GM18499 (cell line): ENCODE results near the gene SMIM5.
A peak's percentile ranks its signal among the peaks of the same experiment; 100 is the strongest.

Experiments used
- ATAC-seq: cut with Tn5 transposase; IDR thresholded peaks from one replicate; pipeline ENCODE4 v1.9.1; 2021; ENCODE audit warnings: moderate number of reproducible peaks; ENCODE audit not compliant: insufficient read depth, unreplicated experiment

The SMIM5 gene

DNA sequence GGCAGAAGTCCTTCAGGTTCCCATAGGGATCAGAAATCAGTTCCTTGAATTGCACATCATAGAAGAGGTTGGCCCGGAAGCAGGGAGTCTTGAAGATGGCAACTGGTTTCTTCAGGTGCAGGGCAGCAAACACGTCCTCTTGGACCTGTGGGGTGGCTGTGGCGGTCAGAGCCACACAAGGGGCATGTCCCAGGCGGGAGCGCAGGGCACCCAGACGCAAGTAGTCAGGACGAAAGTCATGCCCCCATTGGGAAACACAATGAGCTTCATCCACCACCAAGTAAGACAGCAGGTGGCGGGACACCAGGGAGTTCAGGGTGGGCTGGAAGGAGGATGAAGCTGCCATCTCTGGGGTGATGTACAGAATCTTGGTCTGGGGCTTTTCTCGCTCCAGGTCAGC, 29.3 kb downstream of the SMIM5 start:
- no peak for ATAC-seq

DNA sequence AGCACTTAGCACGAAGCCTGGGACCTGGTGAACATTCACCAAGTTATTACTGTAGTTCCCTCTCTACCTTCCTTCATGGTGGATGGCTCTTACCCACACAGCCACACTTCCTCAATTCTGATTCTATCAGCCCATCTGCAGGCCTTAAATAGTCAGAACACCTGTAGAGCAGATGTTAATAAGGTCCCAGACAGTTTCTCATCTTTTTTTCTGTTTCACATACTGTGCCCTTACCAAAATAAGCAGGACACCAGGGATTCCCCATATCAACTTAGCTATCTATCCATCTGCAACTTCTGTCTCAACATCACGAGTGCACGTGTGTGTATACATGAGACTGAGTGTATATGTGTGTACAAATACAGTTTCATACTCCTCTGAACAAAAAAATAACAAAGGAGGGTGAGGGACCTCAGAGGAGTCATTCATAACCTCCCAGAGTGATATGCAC, 30.9 kb downstream of the SMIM5 start:
- peak; percentile 53 for ATAC-seq

DNA sequence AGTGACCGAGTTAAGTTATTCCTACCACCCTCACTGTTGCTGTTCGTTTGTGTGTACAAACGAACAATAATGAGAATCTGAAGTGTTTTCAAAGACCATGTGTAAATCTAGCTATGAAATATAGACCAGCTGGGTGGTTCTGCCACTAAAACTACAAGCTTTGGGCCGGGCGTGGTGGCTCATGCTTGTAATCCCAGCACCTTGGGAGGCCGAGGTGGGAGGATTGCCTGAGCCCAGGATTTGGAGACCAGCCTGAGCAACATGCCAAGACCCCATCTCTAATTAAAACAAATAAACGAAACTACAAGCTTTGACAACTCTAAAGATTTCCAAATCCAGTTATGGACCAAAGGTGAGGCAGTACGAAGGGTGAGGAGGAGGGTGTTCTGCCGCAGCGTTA, 32.7 kb downstream of the SMIM5 start:
- ATAC-seq: no peak

DNA sequence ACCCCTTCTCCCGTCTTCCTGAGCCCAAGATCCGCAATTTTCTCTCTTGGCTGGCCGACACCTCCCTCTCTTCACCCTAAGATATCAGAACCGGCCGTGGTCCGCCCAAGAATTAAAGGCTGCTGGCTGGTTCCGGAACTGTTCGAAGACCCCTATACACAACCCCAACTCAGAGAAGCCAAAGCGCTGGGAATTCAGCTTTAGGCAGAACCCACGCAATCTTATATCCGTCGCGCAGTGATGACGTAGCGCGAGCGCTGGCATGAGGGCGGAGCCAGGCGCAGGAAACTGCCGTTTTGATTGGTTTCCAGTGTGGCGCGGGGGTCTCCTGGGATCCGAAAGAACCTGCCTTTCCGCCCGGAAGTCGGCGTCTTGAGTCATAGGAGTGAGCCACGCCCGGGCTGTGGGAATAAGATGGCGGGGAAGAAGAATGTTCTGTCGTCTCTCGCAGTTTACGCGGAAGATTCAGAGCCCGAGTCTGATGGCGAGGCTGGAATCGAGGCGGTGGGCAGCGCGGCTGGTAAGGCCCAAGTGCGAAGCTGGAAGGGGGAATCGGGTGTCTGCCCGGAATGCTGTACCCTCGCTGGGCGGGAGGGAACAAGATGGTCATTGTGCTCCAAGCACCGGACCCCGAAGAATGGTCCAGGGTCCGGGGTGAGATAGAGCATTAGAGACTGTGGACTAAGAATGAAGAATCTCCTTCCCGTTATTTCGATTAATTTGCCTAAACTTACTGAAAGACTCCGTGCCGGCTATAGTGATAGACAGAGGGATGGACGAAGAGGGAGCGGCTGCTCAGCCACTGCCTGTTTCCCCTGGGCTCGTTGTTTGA, 33.9 kb downstream of the SMIM5 start, which contains the start of the genes RECQL5 and SAP30BP:
Gene RECQL5, minus strand, starts transcription at position 196 of the 832 bp plus-strand sequence. CDS start 597 bp downstream, outside the sequence.
Gene SAP30BP, plus strand, starts transcription at position 380 of the 832 bp plus-strand sequence. Its CDS starts 35 bp downstream, at position 415.
- ATAC-seq: peak; percentile 33

DNA sequence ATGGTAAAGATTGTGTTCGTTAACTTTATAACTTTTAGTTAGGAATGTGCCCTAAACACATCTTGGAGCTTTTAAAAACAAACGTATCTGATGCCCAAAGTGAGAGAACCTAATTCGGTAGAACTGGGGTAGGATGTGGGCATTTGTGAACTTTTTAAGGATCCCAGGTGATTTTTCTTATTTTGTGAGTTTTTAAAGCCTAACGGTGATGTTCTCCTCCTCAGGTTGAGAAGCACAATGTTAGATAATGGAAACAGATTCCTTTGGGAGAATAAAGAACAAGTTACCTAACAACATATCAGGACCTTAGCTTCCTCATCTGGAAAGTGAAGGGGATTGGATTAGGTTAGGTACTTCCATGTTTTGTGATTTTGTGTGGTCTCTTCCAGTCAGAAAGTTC, 34.6 kb downstream of the SMIM5 start:
- ATAC-seq: no peak

DNA sequence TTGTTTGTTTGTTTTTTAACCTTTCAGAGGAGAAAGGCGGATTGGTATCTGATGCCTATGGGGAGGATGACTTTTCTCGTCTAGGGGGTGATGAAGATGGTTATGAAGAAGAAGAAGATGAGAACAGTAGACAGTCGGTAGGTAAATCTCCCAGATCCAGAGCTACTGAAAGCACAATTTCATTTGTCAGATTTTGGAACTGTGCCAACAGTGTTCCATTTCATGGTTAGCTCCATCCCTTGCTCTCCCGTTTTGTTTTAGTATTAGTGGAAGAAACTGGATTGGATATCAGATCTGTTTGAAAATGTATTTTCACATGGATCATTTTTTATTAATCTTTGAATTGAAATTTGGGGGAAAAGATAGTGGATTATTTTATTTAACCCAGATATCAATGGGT, 35.3 kb downstream of the SMIM5 start:
- ATAC-seq: no peak

DNA sequence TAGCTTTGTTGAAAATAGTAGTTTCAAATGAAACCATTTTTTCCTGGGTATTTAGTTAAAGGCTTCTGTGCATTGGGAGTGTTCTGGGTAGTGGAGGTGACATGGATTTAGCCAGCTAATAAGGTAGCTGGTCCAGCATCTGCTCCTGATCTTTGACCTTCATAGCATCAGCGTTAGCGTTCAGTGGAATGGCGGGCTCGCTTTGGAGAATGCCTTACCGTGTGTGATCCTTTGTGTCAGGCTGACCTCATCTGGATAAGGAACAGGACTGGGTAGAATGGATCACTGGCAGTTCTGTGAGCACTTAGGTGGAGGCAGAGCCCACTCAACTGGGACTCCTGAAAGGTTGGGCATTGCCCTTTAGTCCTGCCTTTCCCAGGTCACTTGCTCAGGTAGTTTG, 37.6 kb downstream of the SMIM5 start:
- ATAC-seq: no peak

DNA sequence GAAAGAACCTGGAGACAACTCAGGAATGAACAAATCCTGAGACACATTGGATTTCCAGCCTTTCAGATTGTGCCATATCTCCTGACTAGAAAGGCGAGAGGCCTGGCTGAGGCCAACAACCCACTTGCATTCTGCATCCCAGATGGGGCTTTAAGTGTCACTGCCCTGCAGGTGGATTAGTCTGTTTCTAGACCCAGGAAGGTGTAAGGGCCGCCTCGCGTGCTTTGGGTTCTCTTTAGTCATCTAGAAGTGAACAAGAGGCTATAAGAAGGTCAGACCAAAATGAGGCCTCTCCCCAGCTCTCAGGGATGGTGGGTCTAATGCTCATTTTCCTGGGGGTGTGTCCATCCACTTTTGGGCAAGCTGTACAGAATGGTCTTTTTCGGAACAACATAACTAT, 38.8 kb downstream of the SMIM5 start:
- ATAC-seq: no peak

DNA sequence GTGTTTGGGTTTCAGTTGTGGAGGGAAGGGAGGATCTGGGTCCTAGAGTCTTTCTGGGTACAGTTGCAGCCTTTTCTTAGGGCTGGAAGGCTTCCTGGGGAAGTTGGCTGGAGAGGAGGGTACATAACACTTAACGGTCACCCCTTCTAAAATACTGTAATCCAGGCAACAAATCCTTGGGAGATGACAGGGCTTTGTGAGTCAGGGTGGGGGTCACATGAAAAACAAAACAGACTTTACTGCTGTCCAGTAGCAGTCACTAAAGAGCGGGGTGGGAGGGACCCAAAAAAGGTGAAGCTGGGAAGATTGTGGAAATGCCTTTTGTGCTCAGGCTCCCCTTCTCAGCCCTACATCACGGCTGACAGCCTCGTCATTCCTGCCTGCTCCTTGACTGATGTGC, 40.3 kb downstream of the SMIM5 start:
- no peak for ATAC-seq

DNA sequence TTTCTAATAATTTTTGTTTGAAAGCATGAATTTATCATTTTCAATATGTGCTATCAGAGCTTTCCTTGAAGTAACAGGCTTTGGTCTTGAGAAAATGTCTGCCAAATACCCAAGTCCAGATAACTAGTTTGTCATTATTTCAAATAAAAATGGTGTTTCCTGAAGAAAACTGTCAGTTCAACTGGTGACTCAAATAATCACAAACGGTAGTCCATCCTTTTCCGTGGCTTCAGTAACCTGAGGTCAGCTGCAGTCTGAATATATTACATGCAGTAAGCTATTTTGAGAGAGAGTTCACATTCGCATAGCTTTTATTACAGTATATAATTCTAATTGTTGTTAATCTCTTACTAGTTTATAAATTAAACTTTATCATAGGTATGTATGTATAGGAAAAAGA, 43.2 kb downstream of the SMIM5 start:
- no peak for ATAC-seq

DNA sequence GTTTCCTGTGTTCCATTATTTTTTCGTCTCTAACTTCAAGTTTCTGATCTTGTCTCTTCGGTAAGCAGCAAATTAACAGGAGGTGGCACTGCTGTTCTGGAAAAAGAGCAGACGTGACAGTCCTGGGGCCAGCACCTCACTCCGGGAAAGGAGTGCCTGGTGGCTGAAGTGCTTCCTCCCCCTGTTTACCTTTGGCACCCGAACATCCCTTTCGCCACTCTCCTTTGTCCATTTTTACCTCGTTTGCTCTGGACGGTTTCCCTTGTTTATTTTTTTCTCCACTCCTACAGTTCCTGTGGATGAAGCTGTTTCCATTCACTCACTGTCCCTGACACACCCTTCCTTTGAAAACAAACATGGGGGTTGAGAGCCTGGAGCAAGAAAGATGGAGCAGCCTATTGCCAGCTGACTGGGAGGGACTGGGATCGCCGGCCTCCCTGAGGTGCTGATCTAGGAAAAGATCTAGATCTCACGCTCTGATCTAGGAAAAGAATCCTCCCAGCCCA, 46.5 kb downstream of the SMIM5 start:
- no peak for ATAC-seq

DNA sequence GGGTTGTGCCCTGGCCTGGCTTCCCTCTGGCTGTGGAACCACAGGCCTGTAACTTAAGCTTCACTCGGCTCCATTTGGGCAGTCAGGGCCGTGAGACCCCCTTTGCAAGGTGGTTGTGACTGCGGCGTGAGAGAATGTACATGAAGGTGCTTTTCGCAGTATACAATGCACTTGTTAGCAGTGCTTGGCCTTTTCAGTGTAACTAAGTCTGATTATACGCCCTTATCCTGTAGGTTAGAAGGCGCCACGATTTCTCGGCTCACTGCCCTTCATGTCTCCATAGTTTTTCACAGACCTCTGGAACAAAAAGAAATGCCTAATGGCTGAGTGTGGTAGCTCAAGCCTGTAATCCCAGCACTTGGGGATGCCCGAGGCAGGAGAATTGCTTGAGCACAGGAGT, 47.2 kb downstream of the SMIM5 start:
- no peak for ATAC-seq

DNA sequence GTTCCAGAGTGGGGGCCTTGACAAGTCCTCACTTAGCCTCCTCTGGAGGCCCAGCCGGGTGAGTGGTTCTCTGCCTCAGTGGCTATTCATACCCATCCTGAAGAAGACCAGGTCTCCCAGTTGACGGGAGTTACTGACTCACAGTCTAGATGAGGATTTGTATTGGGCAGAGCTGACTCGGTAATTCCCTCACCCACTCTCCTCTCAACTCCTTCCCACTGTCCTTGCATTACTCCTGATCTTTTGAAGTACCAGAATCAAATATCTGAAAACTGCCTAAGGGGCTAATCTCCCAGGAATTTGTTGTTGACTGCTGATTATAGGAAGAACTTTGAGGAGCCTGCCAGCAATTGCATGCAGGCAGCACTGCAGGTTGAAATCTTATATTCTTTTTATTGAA, 48.1 kb downstream of the SMIM5 start:
- no peak for ATAC-seq

DNA sequence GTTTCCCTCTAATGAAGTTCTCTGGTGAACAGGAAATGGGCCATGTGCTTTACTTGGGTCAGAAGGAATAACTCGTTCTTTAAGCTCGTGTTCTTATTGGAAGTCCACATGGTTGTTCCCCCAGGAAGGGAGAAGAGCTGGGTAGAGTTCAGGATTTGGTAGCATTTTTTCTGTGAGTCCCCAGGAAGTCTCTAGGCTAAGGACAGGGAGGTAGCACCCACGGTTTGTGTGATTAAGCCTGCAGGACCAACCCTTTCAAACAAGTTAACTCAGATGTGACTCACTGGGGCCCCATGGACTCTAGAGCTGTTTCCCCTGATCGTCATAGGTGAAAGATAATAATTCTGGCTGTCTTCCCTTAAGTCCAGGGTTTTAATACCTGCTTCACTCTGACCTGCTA, 50.3 kb downstream of the SMIM5 start:
- no peak for ATAC-seq

DNA sequence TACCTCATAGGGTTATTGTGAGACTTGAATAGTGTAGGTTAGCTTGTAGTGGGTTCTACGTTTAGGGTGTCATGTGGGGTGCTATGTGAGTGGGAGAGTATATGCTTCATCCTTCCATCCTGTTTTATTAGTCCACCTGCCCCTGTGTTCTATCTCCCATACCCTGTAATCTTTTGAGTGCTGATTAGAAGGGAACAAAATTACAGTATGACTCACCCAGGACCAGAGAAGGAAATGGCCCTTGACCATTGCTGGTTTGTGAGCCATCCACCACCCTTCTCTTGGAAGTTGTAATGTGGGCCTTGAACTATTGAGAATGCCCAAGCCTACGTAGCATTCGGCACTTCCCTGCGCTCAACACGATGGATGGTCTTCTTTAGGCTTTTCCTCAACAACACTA, 51.0 kb downstream of the SMIM5 start:
- ATAC-seq: no peak

DNA sequence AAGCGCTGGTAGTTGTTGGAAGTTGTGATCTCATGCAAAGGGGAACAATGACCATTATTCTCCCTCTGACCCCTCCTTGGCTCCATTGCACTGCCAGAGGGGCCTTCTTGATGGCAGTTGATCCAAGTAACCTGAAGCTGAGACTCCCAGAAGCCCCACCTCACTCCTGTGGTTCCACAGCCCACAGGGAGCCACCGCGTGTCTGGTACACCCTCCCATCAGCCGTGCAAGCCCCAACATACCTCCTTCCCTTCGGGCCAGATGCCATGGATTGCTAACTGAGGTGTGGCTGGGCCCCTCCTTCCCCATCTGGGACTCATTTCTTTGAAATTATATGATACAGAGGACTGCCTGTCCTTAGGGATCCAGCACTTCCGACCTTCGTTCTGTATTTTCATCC, 51.7 kb downstream of the SMIM5 start:
- no peak for ATAC-seq

DNA sequence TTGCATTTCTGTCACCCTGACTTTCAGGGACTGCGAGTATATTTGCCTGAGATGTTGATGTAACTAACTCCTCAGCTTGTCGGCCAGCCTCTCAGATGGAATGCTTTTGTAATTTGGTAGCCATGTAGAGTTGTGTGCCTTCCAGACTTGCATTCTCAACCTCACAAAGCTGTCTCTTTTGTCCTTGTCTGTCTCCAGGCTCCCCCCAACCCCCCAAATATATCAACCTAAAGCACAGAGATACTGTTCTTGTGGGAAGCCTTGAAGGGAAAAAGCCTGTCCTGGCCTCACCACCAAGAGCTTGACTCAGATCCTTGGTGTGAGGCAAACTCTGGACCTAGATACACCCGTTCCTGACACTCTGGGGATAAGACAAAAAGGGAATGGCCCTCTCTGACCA, 52.3 kb downstream of the SMIM5 start:
- no peak for ATAC-seq

DNA sequence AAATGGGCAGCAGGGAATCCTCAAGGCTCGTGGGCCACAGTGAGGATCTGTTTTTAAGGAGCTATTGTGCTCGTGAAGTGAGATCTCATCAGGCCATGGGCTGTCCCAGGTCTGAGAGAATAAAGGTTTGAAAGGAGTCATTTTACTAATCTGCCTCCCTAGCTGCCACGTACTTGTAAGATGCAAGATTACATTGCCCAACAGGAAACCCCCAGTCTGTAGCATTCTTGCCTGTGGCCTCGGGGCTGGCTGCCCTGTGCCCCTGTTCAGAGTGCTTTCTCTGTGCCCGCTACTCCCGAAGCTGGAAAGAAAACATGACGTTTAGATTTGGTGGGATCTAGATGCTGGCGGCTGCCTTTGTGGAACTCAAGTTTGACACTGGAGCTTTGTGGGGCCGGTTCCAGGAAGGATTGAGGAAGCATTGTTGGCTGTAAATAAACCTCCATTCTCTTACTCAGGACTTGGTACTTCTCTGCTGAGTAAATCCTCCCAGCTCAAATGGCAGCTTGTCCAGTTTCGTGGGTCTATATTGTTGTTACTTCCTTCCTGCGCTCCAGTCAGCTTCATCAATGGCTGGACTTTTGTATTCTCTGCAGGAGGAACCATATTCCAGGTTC, 55.1 kb downstream of the SMIM5 start:
- no peak for ATAC-seq

DNA sequence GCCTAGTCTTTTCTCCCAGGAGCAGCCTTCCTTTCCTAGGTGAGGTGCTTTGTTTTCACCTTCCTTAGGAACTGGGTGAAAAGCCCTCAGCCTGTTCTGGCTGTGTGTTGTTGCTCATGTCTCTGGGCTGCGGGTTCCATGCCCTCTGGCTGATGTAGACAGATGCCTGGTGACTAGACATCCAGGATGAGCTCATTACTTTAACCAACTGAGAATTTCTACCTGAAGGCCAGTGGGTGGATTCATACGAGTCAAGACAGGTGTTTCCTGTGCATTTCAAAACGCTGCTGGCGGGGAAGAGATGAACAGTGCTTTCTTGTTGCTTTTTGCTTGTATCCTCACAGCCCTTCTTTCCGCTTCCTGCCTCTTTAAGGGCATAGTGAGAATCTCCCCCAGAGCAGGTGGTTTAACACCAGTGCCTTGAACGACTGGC, 56.2 kb downstream of the SMIM5 start:
- ATAC-seq: no peak
